KOPT-K1 (cell line): ENCODE results near the gene MOB3B.
"Not testable (repeated sequence)": the region's sequence is repeated elsewhere in the genome, so short reads cannot be mapped to it uniquely, and the experiment has no call there.

Experiments used
- H3K27ac ChIP-seq: fragments of 200-600 bp; sonication (generic); 2 replicates; pipeline ENCODE4 v1.5.1; 2016; ENCODE audit warnings: antibody characterized with exemption, mild to moderate bottlenecking, low read depth, low read length; ENCODE audit not compliant: poor library complexity, severe bottlenecking
- H3K36me3 ChIP-seq: fragments of 200-600 bp; sonication (generic); 2 replicates; pipeline ENCODE4 v1.5.1; 2017; ENCODE audit warnings: antibody characterized with exemption, mild to moderate bottlenecking, low read length, moderate library complexity; ENCODE audit not compliant: insufficient read depth
- H3K9me3 ChIP-seq: fragments of 200-600 bp; sonication (generic); 2 replicates; pipeline ENCODE4 v1.5.1; 2017; ENCODE audit warnings: antibody characterized with exemption, low read length, mild to moderate bottlenecking; ENCODE audit not compliant: insufficient read depth, poor library complexity, severe bottlenecking

MOB3B gene

DNA sequence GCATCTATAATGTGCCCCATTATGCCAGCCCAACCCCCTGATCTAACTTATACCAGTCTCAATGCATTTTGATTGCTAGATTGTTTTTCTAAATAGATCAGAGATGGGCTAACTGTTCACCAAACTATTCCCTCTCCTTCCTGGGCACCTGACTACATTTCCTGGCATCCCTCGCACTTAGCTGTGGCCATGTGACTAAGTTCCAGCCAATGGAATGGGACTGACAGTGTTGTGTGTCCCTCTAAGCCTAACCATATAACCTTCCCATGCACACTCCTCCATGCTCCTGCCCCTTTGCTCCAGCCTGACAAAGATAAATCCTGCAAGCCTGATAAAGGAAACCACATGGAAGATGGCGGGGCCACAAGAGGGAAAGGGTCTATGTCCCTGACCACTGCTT is 17.8 kb downstream of the MOB3B start:
- Histone ChIP-seq H3K27ac (no peak overlapping the region), H3K36me3 (no peaks in the 10 kb centered on the region), H3K9me3 (no peaks in the 10 kb centered on the region)

DNA sequence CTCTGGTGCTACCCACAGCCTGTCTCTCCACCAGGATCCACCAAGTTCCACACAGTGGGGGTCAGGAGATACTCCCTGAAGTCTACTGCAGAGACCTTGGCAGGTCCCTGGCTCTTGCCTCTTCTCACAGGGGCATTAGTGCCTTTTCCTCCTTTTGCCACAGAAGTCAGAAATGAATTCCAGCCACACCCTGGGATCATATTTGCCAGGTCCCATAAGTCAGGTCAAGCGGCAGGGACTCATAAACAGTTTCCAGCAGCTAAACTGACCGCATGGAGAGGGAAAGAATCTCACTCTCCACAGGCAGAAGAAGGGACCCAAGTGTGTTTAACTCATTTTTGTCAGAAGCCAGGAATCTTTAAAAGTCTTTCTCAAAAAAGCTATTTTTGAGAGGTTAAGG is 18.8 kb downstream of the MOB3B start:
- Histone ChIP-seq H3K9me3 (no peaks in the 10 kb centered on the region), H3K27ac (no peak overlapping the region), H3K36me3 (no peaks in the 10 kb centered on the region)

DNA sequence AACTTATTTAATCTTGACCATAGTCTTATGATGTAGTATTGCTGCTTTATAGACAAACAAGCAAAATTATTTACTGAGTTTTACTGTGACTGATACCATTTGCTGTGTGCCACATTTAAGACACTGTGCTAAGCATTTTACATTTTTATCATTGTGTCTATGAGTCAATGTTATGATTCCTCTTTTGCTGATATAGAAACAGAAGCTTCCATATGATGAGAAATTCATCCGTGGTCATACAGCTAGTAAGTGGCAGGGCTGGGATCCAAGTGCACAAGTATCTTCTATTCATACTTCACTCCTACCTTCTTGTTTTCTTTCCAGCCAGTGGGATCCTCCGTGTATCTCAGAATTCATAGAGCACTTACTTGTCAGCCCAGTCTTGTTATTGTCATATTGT is 22.6 kb downstream of the MOB3B start:
- Histone ChIP-seq H3K27ac (no peak overlapping the region), H3K36me3 (no peaks in the 10 kb centered on the region), H3K9me3 (no peaks in the 10 kb centered on the region)

DNA sequence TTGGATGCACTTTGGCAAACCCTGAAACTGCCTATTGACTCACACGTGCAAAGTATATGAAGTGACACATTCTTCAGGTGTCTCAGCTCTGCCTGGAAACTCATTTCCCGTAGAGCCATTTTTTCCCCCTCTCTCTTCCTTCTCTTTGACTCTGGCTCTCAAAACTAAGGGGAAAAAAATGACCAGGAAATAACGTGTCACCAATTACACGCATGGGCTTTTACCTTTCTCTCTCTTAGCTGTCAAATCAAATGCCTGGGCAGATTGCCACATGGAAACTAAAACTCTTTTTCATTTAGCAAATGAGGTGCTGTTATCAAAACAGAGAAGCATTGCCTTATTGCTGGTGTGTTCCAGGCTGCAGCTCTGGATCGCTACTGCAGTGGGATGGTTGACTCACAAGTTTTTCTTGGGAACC is 23.9 kb downstream of the MOB3B start:
- no peak overlapping the region for H3K27ac ChIP-seq
- H3K36me3 ChIP-seq = no peaks in the 10 kb centered on the region
- no peaks in the 10 kb centered on the region for H3K9me3 ChIP-seq

DNA sequence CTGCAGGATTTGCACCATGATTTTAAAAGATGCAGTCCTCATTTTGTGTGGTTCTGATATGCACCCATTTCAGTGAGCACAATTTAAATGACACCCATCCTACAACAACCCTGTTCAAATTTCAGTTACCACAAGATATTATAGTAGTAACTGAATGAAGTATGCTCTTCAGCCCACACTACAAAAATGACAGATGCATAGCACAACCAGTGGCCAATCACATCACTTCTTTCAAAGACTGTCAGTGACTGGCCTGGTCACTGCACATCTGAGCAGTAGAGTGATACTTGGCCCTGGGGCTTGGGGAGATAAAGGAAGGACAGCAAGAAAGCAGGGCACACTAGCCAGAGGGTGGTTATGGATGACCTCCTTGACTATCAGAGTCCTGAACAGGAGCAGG is 25.4 kb downstream of the MOB3B start:
- Histone ChIP-seq H3K27ac (no peak overlapping the region), H3K36me3 (no peaks in the 10 kb centered on the region), H3K9me3 (no peaks in the 10 kb centered on the region)

DNA sequence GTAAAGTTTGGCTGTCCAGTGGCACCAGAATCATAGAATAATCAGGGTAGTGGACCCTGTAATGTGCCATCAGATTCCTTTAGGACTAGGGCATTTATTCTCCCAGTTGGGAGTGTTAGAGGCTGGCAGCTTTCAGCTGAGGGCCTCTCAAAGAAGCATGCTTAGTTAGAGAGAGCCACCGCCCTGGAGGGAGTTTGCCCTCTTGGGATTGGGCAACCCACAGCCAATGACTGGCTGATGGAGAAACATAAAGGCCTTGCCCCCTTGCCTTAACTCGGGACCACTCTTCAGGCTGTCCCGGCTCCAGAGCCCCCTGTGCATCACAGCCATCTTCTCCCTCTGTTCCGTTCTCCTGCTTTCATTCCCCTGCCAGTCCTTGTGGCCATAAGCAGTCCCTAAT is 26.0 kb downstream of the MOB3B start:
- no peaks in the 10 kb centered on the region for H3K9me3 ChIP-seq
- no peaks in the 10 kb centered on the region for H3K36me3 ChIP-seq
- H3K27ac ChIP-seq = no peak overlapping the region

DNA sequence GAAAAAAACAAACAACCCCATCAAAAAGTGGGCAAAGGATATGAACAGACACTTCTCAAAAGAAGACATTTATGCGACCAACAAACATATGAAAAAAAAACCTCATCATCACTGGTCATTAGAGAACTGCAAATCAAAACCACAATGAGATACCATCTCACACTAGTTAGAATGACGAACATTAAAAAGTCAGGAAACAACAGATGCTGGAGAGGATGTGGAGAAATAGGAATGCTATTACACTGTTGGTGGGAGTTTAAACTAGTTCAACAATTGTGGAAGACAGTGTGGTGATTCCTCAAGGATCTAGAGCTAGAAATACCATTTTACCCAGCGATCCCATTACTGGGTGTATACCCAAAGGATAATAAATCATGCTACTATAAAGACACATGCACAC is 28.7 kb downstream of the MOB3B start:
- not testable (repeated sequence) for H3K9me3 ChIP-seq, H3K36me3 ChIP-seq, H3K27ac ChIP-seq

DNA sequence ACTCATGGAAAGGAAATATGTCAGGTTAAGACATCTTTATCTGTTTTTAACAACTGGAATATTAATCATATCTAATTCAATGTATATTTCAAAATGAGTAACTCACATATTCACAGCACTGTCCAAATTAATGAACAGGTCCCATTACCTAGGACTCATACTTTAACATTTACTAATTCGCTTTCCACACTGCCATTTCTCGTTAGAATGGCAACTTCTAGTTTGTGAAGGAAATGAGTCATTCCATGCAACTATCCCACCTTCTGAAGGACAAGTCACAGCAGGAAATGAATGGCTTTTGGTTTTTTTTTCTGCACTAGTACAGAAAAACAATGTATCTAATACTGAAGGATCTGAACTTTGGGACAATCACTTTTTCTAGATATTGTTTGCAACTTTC is 30.2 kb downstream of the MOB3B start:
- no peak overlapping the region for H3K27ac ChIP-seq
- no peaks in the 10 kb centered on the region for H3K36me3 ChIP-seq
- H3K9me3 ChIP-seq = no peaks in the 10 kb centered on the region

DNA sequence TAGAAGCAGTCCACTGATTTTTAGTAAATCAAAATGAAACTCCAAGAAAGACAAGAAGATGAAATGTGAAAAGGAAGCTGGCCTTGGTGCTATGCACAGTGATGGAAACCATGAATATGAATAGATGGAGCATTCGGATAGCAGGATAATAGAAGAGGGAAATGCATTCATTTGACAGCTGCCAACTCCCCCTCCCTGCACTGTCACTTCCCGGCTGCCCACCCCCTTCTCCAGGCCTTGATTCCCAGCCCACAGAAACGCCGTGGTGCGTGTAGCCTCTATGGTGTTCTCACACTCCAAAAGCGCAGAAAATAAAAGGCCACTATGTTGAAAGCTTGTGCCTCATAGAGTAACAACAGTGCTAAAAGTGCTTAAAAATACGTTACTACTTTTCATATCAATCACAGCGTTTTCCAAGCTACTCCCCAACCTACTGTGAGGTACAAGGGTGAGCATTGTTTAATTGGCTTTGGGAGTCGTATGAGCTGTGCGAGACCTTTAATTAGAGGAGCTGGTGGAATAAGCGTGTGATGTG is 31.7 kb downstream of the MOB3B start:
- Histone ChIP-seq H3K27ac (no peak overlapping the region), H3K36me3 (no peaks in the 10 kb centered on the region), H3K9me3 (no peaks in the 10 kb centered on the region)

DNA sequence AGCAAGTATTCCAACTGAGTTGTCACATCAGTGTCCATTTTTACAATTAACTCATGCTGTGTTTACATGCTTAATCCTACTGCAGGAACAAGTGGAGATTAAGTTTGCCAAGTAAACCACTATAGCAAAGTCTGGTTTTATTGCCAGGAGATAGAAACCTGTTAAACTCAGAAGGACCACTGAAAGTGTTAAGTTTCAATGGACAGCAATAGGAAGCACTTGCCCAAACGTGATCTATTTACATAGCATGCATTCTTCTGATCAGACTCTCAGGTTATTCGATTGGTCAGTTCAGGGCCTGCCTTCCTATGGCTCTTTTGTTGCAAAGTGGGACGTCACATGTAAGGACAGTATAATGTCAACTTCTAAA is 33.5 kb downstream of the MOB3B start:
- H3K27ac ChIP-seq = no peak overlapping the region
- no peaks in the 10 kb centered on the region for H3K9me3 ChIP-seq
- H3K36me3 ChIP-seq = no peaks in the 10 kb centered on the region

DNA sequence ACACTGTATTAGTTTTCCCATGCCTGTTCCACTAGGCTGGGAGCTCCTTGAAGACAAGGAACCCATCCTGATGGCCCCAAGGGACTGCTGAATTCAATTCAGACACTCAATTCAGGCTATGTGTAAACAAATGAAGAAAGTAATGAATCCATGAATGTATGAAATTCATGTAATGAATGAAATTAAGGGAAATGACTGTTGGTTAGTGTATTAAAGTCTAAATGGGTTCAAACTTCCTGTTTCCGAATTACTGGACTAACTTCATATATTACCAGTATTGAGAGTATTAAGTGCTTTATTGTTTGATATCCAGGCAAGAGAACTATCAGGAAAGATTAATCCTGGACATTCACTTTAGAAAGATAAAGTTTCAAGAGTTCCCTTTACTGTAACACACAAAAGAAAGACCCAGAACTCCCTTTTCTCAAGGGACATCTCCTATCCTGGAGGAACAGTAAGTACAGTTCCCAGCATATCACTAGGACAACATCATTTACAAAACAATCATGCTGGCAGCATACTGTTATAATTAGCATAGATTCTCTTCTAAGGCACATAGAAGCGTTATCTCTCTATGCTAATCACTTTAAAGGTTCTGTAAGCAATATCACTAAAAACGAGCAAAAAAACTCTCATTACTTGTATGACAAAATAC is 34.0 kb downstream of the MOB3B start:
- no peaks in the 10 kb centered on the region for H3K36me3 ChIP-seq
- no peaks in the 10 kb centered on the region for H3K9me3 ChIP-seq
- H3K27ac ChIP-seq = no peak overlapping the region

DNA sequence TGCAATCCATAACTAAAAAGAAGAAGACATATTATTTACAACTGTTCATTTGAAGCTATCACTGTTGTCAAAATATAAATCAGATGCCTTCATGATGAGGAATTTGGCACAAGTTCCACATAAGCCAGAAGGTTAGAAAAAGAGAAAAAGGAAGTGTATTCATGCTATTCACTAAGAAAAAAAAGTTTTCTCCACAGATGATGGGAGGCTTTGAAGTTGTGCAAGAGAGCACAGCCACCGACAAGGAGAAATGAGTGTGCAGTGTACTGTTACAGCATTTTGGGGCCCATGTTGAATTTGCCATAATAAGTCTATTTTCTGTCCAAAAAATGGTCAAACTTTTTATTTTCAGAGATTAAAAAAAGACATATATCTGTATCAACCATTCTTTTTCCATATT is 38.5 kb downstream of the MOB3B start:
- no peaks in the 10 kb centered on the region for H3K36me3 ChIP-seq
- no peak overlapping the region for H3K27ac ChIP-seq
- no peaks in the 10 kb centered on the region for H3K9me3 ChIP-seq

DNA sequence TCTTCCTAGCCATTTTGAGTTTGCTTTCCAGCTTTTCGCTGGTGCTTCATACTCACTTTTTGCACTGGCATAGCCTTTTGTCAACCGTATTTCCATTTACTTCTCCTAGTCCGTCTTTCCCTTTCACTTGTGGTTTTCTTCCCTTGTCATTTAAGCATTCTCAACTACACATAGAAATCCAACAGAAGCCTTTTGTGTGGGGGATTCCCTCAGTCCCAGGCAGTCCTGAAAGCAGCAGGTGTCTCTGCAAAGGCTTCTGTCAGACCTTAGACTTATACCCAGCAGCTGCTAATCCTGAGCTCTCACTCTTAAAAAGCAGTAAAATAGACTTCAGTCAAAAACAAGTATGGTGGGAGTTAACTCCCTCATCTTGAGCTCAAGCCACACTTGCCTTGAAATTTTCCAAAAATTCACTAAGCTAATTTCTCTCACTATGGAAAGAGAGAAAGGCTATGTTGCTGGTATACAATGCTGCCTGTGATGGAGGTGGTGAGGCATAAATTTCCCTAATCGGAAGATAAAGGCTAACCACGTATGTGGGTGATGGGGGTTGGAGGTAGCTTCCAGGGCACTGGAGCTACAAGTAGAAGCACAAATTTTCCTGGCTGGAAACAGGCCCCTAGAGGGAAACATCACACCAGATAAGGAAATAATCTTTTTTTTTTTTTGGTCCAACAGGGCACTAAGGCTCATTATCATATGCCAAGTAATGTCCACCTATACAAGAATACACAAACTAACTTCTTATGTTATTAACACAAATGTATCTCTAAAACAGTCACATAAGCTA is 40.3 kb downstream of the MOB3B start:
- Histone ChIP-seq H3K36me3 (no peaks in the 10 kb centered on the region), H3K27ac (no peak overlapping the region), H3K9me3 (no peaks in the 10 kb centered on the region)

DNA sequence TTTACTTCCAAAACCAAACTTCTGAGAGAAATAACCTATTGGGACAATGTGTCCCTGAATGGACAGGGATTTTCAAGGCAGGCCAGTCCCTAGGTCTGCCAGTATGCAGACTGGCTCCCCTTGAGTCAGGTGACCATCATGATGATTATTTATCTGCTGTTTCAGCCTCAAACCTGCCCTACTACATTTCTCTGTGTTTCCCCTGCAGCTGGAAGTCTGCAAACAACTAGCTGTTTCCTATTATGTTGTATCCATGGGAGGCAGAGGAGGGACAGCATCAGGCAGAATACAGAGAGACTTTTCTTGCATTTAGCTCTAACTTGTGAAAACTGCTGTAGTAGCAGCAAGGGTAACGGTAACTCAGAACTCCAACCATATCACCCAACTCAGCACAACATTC is 41.7 kb downstream of the MOB3B start:
- H3K27ac ChIP-seq = no peak overlapping the region
- H3K36me3 ChIP-seq = no peaks in the 10 kb centered on the region
- H3K9me3 ChIP-seq = no peaks in the 10 kb centered on the region

DNA sequence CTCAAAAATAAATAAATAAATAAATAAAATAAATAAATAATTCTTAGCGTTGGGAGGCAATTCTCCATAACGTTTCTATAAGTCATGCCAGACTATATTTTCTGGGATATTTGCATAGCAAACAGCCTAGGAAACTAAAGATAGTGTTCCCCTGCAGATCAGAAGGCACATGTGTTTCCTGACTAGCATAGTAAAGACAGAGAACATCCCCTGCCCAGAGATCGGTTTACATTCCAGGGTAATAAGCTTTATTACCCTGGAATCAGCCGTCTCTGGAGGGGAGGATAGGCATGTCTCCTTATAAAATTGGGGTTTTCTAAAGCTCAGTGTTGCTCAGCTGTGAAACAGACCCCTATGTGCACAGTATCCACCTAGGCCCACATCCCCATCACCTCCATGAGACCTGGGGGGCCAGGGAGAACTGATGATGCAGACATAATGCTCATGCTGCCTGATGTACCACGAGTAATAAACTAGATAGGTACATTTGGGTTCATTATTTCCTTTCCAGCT is 42.4 kb downstream of the MOB3B start:
- H3K27ac ChIP-seq = no peak overlapping the region
- H3K36me3 ChIP-seq = no peaks in the 10 kb centered on the region
- H3K9me3 ChIP-seq = no peaks in the 10 kb centered on the region

DNA sequence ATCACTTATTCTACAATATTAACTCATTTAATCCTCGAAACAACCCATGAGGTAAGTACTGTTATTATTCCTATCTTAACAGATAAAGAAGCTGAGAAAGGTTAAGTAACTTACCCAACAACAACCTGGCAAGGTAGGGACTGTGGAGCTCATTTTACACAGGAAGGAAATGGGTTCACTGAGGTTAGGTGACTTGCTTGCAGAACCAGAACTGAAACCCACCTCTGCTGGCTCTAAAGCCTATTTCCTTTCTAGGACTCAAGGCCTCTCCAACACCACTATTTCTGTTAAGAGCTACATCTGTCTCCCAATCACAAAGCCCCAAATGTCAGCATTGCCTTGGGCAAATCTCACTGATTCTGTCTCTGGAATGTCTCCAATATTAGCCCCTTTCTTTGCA is 44.5 kb downstream of the MOB3B start:
- no peaks in the 10 kb centered on the region for H3K9me3 ChIP-seq
- no peaks in the 10 kb centered on the region for H3K36me3 ChIP-seq
- H3K27ac ChIP-seq = no peak overlapping the region
